Stimulated activated CD4-positive, alpha-beta T cell treated with anti-CD3 and anti-CD28 coated beads, Interleukin-15, amount 100 ng/mL, for 48 hours (primary cell): ENCODE measurements around the gene TRDN.
"Not testable (repeated sequence)": the region's sequence is repeated elsewhere in the genome, so short reads cannot be mapped to it uniquely, and the experiment has no call there.

Experiments used
- DNase-seq, 2 donors: peaks; one replicate each; pipeline ENCODE4 v3.0.0-alpha.2; 2020; ENCODE audit warnings: low read depth in 2 of 2

TRDN gene

GRCh38 chr6:123402052-123402451 is 234.7 kb downstream of the TRDN start:
- no peak for DNase-seq

- no peak for DNase-seq
Observed at GRCh38 chr6:123398072-123398471, 238.7 kb downstream of the TRDN start.

- no peak for DNase-seq
Observed at GRCh38 chr6:123393331-123393730, 243.4 kb downstream of the TRDN start.

- no peak for DNase-seq
Observed at GRCh38 chr6:123383718-123384117, 253.0 kb downstream of the TRDN start.

GRCh38 chr6:123380257-123380656 is 256.5 kb downstream of the TRDN start:
- DNase-seq, result no peak

- no peak for DNase-seq
Observed at GRCh38 chr6:123372737-123373136, 264.0 kb downstream of the TRDN start.

GRCh38 chr6:123363912-123364311 is 272.8 kb downstream of the TRDN start:
- DNase-seq, result no peak

GRCh38 chr6:123360359-123360758 is 276.4 kb downstream of the TRDN start:
- no peak for DNase-seq

GRCh38 chr6:123352705-123353104 is 284.0 kb downstream of the TRDN start:
- no peak for DNase-seq

GRCh38 chr6:123352279-123352678 is 284.5 kb downstream of the TRDN start:
- no peak for DNase-seq

- no peak for DNase-seq
Observed at GRCh38 chr6:123343836-123344235, 292.9 kb downstream of the TRDN start.

- no peak for DNase-seq
Observed at GRCh38 chr6:123338394-123338793, 298.4 kb downstream of the TRDN start.

- no peak for DNase-seq
Observed at GRCh38 chr6:123333000-123333756, 303.6 kb downstream of the TRDN start.

GRCh38 chr6:123332070-123332469 is 304.7 kb downstream of the TRDN start:
- no peak for DNase-seq

GRCh38 chr6:123329337-123329736 is 307.4 kb downstream of the TRDN start:
- no peak for DNase-seq

GRCh38 chr6:123323452-123324329 is 313.1 kb downstream of the TRDN start:
- no peak for DNase-seq

GRCh38 chr6:123321020-123321419 is 315.7 kb downstream of the TRDN start:
- no peak for DNase-seq

- no peak for DNase-seq
Observed at GRCh38 chr6:123316733-123317323, 319.9 kb downstream of the TRDN start.

- not testable (repeated sequence) for DNase-seq
Observed at GRCh38 chr6:123314459-123314858, 322.3 kb downstream of the TRDN start.

GRCh38 chr6:123309130-123309529 is 327.6 kb downstream of the TRDN start:
- DNase-seq, result no peak

- DNase-seq, result no peak
Observed at GRCh38 chr6:123306334-123306733, 330.4 kb downstream of the TRDN start.

- DNase-seq, result no peak
Observed at GRCh38 chr6:123295672-123296071, 341.1 kb downstream of the TRDN start.

- no peak for DNase-seq
Observed at GRCh38 chr6:123295181-123295580, 341.6 kb downstream of the TRDN start.
